ENCODE data around the gene SLC17A7. TPM values are rescaled to one million over a fixed set of nuclear protein-coding genes. Genes with fewer than 3 reads are reported as not detected.

The SLC17A7 gene
- polyA plus RNA-seq, 1 experiment = 0.10 TPM

DNA sequence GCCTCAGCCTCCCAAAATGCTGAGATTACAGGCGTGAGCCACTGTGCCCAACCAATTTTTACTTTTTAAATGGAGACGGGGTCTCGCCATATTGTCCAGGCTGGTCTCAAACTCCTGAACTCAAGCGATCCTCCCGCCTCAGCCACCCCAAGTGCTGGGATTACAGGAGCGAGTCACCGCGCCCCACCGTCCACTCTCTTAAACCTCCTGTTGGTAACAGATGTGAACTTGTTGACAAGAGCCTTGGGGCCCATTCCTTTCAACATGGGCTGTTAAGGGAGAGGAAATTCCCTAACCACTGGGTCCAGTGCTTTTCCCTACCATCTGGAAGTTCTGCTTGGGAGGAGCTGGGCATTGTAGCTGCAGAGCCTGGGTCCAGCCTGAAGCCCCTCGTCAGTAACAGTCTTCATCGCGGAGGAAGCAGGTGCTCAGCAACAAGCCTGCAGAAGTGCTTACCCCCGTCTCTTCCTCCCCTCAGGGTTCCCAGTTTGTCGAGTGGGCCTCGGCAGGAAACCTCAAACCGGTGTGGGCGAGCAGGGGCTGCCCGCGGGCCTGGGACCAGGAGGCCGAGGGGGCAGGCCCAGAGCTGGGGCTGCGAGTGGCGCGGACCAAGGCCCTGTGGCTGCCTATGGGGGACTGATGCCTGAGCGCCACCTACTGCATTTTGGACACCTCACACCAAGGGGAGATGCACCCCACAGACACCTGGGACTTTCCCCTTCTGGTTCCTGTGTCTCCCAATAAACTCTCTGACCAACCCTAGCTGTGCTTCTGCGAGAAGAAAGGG, 28.7 kb upstream of the SLC17A7 start:
- ChIA-PET POLR2A (no interaction called here), CTCF (interaction anchor here (1.2 to 2.1 kb wide), 3 partner anchors 8 to 100 kb away, joined by 3 to 7 read pairs (median 7); no protein-coding TSS in a partner anchor)
- no peak for DNase-seq (ENCODE audit: low read depth)
- no peak overlapping the region for H3K4me3 ChIP-seq (ENCODE audit: low read depth, low read length)
- TF ChIP-seq, protein P1, sequence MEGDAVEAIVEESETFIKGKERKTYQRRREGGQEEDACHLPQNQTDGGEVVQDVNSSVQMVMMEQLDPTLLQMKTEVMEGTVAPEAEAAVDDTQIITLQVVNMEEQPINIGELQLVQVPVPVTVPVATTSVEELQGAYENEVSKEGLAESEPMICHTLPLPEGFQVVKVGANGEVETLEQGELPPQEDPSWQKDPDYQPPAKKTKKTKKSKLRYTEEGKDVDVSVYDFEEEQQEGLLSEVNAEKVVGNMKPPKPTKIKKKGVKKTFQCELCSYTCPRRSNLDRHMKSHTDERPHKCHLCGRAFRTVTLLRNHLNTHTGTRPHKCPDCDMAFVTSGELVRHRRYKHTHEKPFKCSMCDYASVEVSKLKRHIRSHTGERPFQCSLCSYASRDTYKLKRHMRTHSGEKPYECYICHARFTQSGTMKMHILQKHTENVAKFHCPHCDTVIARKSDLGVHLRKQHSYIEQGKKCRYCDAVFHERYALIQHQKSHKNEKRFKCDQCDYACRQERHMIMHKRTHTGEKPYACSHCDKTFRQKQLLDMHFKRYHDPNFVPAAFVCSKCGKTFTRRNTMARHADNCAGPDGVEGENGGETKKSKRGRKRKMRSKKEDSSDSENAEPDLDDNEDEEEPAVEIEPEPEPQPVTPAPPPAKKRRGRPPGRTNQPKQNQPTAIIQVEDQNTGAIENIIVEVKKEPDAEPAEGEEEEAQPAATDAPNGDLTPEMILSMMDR (IDR thresholded peaks at IDR 0.05; ENCODE audit: insufficient read depth, low read depth, low read length) = no peak
- H3K27me3 ChIP-seq (ENCODE audit: control insufficient read depth, insufficient read depth, low read length) = no peaks in the 10 kb centered on the region
- peaks cover 4% of the 10 kb centered on the region for H3K36me3 ChIP-seq (ENCODE audit: control insufficient read depth, insufficient read depth, low read length)

DNA sequence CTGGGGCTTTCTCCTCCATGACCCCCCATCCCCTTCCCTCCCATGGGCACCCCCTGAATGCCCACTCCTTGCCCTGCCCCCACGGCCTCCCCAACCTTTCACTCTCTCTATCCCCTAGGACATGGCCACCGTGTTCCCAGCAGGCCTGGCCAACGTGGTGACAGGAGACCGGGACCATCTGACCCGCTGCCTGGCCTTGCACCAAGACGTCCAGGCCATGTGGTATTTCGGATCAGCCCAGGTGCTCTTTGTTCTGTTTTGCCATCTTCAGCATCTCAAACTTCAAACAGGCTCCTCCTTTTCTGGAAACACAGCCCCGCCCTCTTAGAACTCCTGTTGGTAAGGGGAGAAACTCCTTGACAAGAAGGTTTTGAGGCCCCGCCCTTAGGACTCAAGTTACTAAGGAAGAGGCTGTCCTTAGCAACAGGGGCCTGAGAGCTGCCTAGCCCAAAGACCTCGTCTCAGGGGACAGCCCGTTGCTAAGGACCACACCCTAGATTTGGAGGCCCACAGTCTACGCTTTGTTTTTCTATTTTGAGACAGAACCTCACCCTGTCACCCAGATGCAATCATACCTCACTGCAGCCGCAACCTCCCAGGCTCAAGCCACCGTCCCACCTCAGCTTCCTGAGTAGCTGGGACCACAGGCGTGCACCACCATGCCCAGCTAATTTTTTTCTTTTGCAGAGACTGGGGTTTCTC, 27.6 kb upstream of the SLC17A7 start:
- CTCF ChIA-PET = interaction anchor here (1.2 kb wide), 1 partner anchor 9 kb away, joined by 3 read pairs; no protein-coding TSS in a partner anchor
- H3K4me3 ChIP-seq (ENCODE audit: low read depth, low read length) = no peak overlapping the region
- peaks cover 5% of the 10 kb centered on the region for H3K36me3 ChIP-seq (ENCODE audit: control insufficient read depth, insufficient read depth, low read length)
- POLR2A ChIA-PET = no interaction called here
- H3K27me3 ChIP-seq (ENCODE audit: control insufficient read depth, insufficient read depth, low read length) = no peaks in the 10 kb centered on the region
- no peak for DNase-seq (ENCODE audit: low read depth)
- TF ChIP-seq, protein P1 (IDR thresholded peaks at IDR 0.05; ENCODE audit: insufficient read depth, low read depth, low read length) = no peak

DNA sequence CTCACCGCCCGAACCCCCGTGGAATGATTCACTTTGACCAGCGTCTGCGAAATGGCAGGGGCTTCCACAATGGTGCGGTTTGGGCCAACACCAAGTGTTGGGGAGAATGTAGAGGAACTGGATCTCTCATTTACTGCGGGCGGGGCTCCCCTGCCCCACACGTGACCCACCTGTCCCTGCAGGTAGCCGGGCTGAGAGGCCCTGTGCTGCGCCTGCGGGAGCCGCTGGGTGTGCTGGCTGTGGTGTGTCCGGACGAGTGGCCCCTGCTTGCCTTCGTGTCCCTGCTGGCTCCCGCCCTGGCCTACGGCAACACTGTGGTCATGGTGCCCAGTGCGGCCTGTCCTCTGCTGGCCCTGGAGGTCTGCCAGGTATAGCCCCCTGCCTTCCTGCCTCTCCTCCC, 26.9 kb upstream of the SLC17A7 start:
- peaks cover 5% of the 10 kb centered on the region for H3K36me3 ChIP-seq (ENCODE audit: control insufficient read depth, insufficient read depth, low read length)
- no peak for DNase-seq (ENCODE audit: low read depth)
- TF ChIP-seq, protein P1 (IDR thresholded peaks at IDR 0.05; ENCODE audit: insufficient read depth, low read depth, low read length) = no peak
- H3K4me3 ChIP-seq (ENCODE audit: low read depth, low read length) = no peak overlapping the region
- H3K27me3 ChIP-seq (ENCODE audit: control insufficient read depth, insufficient read depth, low read length) = no peaks in the 10 kb centered on the region
- ChIA-PET POLR2A (no interaction called here), CTCF (no interaction called here)

DNA sequence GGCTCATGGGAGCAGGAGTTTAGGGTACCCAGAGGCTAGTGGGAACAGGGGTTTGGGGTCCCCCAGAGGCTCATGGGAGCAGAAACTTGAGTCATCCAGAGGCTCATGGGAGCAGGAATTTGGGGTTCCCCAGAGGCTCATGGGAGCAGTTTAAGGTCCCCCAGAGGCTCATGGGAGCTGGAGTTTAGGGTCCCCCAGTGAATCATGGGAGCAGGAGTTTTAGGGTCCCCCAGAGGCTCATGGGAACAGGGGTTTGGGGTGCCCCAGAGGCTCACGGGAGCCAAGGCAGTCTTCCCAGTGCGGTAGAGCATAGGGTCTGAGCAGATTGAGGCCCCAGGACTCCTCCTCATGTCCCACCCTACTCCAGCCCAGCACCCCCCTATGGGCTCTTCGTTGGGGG, 24.0 kb upstream of the SLC17A7 start:
- DNase-seq (ENCODE audit: low read depth) = no peak
- TF ChIP-seq, protein P1 (IDR thresholded peaks at IDR 0.05; ENCODE audit: insufficient read depth, low read depth, low read length) = no peak
- Histone ChIP-seq H3K4me3 (ENCODE audit: low read depth, low read length) (no peak overlapping the region), H3K36me3 (ENCODE audit: control insufficient read depth, insufficient read depth, low read length) (peaks cover 5% of the 10 kb centered on the region), H3K27me3 (ENCODE audit: control insufficient read depth, insufficient read depth, low read length) (no peaks in the 10 kb centered on the region)
- ChIA-PET CTCF (interaction anchor here (0.6 to 1.6 kb wide), 3 partner anchors 8 to 24 kb away, joined by 3 to 6 read pairs (median 3); partner anchors contain the start of gene FLT3LG), POLR2A (no interaction called here)

Measured in BJ (cell line).